HG03520 (cell line): Measurements from ENCODE around the gene ARL15.
"Not testable (repeated sequence)": the region's sequence is repeated elsewhere in the genome, so short reads cannot be mapped to it uniquely, and the experiment has no call there.

ENCODE experiments used
- ATAC-seq: cut with Tn5 transposase; IDR thresholded peaks from one replicate; pipeline ENCODE4 v1.9.1; 2021; ENCODE audit warnings: mild to moderate bottlenecking, moderate library complexity; ENCODE audit not compliant: unreplicated experiment

The ARL15 gene

GRCh38 chr5:53997736-53998627 lies 312.4 kb downstream of the ARL15 start:
- no peak for ATAC-seq

- ATAC-seq, result no peak
Observed at GRCh38 chr5:53996008-53996407, 314.4 kb downstream of the ARL15 start.

DNA sequence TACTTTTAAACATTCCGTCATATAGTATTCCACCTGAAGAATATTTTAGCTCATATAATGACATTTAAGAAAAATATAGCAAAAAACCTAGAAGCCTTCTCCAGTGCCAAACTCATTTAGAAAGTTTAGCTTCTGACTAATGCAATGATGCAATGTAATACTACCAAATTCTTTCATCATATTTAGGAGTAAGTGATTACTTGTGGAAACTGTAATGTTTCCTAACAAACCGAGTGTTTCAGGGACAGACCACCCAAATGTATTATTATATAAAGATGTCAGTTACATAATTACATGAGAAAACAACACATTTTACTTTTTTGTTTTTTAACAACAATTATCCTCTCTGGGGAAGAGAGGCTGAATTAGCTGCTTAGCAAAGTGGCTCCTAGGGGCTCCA lies 316.2 kb downstream of the ARL15 start:
- ATAC-seq, result no peak

DNA sequence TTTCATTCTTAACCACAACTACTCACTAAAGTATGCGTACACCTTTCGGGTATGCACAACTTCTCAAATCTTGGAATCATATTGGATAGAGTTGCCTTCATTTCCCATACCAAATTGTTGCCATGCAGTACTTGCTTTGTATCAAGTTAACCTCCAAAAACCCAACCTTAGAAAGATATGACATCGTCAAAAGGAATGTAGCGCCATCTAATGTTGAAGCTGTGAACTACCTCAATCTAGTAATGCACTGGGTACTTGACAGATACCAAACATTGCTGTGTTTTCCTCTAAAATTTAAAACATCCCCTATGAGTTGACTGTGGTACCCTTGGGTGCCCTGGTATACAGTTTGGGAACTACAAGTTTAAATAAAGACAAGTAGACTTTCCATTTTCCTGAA lies 318.4 kb downstream of the ARL15 start:
- ATAC-seq, result no peak

GRCh38 chr5:53987101-53987500 lies 323.3 kb downstream of the ARL15 start:
- ATAC-seq, result no peak

GRCh38 chr5:53985796-53986195 lies 324.6 kb downstream of the ARL15 start:
- ATAC-seq, result no peak

DNA sequence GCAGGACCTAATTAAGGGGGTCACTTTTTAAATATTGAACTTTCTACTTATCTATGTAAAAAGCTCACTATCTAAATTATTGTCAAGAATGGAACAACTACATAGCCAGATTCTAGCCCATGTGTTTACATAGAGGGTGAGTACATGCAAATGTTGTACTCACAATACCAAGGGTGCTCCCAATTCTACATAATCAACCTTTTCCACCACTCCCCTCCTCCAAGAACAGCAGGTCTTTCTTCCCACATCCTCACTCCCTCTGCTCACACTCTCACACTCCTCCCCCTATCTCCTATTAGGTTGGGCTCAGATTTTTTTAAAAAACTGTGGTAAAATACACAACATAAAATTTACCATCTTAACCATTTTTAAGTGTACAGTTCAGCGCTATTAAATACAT lies 325.4 kb downstream of the ARL15 start:
- no peak for ATAC-seq

GRCh38 chr5:53983568-53984460 lies 326.6 kb downstream of the ARL15 start:
- no peak for ATAC-seq

GRCh38 chr5:53982319-53982718 lies 328.1 kb downstream of the ARL15 start:
- ATAC-seq, result not testable (repeated sequence)

- no peak for ATAC-seq
Observed at GRCh38 chr5:53980061-53980460, 330.3 kb downstream of the ARL15 start.

- no peak for ATAC-seq
Observed at GRCh38 chr5:53974021-53974420, 336.4 kb downstream of the ARL15 start.

DNA sequence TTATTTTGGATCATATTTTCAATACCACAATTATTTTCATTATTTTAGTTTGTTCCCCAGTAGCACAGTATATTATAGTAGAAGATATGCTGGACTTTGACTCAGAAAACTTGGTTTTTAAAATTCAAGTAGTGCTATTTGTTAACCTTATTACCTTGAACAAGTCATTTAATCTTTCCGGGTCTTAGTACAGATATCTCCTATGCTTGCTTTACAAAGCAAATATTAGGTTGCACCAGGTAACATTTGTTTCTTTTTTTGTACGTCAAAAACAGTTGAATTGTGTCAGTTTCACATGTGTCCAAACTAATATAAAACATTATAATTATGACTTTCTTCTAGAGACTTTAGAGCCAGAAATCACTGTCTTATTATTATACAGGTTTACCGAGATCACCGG lies 338.1 kb downstream of the ARL15 start:
- no peak for ATAC-seq

GRCh38 chr5:53971551-53971950 lies 338.8 kb downstream of the ARL15 start:
- no peak for ATAC-seq

- ATAC-seq, result no peak
Observed at GRCh38 chr5:53971131-53971530, 339.2 kb downstream of the ARL15 start.

GRCh38 chr5:53970475-53970874 lies 339.9 kb downstream of the ARL15 start:
- no peak for ATAC-seq

- ATAC-seq, result no peak
Observed at GRCh38 chr5:53969176-53969730, 341.1 kb downstream of the ARL15 start.

DNA sequence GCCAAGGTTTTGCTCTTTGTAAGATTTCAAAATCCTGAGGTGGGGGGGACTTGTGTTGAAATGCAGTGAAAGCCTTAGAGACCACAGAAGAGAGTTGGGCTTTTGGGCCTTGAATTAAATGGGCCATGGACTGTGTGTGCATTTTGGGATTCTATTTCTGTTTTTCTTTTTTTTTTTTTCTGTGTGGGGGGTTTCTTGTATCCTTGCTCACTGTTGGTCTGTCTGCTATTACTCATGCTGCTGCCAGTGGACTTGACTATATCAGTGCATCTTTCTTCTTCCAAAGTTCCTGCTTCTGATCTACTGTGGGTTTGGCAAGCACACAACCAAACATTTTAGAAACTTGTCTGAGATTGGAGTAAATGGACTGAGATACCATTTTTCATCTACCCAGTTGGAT lies 344.9 kb downstream of the ARL15 start:
- ATAC-seq, result no peak

DNA sequence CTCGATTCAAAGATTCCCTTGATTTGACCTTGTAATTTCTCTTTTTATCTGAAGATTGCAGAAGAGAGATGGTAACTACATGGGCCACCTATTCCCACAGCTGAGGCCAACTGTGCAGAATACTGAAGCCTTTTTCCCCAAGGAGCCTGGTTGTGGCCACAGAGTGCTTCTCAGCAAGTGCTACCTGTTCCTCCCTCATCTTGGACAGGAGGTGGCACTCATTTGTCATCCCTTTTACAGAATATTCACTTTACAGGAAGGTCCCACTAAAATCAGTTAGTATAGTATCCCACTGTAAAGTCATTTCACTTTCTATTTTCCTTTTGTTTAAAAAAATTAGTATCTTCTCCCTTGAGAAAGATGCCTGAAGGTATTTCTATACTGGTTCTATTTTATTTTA lies 346.4 kb downstream of the ARL15 start:
- ATAC-seq, result no peak

DNA sequence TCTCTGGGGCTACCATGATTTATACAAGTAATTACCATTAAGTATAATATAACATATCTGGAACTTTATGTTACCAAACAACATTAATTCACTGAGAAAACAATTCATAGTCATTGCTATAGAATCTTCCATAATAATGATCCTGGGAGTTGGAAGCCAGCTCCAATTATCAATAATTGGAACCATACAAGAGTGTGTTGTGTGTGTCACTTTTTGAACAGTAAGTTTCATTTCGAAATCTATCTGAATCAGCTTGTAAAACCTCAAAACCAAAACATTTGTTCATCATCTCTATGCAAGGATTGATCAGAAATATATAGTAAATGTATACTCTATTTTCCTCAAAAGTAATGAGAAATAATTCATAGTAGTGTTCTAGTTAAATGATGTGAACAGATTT lies 348.1 kb downstream of the ARL15 start:
- ATAC-seq, result no peak

GRCh38 chr5:53956632-53957031 lies 353.7 kb downstream of the ARL15 start:
- no peak for ATAC-seq

GRCh38 chr5:53956196-53956595 lies 354.2 kb downstream of the ARL15 start:
- no peak for ATAC-seq

DNA sequence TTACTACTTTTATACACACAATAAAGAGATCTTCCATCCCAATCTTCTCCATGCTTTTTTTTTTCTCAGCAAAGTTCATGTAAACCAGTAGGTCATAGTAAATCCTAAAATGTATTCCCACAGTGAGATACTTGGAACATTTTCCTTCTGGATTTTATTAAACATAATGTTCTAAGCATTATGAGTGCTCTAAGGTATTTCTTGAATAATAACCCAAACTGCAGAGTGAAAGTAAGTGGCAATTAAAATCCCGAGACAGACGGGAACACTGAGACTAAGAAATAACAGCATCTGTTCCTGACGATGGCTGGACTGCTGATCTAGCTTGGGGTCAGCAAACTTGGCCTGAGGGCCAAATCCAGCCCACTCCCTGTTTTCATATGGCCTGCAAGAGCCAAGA lies 359.8 kb downstream of the ARL15 start:
- ATAC-seq, result no peak
